NCI-H524 treated with DMSO at 0.1 percent for 48 hours (cell line): ENCODE measurements around the gene SMOC1.

ENCODE experiments used
- DNase-seq: peaks from one replicate; lab custom pipeline; 2025; lab: John Stamatoyannopoulos, UW

SMOC1 gene

DNA sequence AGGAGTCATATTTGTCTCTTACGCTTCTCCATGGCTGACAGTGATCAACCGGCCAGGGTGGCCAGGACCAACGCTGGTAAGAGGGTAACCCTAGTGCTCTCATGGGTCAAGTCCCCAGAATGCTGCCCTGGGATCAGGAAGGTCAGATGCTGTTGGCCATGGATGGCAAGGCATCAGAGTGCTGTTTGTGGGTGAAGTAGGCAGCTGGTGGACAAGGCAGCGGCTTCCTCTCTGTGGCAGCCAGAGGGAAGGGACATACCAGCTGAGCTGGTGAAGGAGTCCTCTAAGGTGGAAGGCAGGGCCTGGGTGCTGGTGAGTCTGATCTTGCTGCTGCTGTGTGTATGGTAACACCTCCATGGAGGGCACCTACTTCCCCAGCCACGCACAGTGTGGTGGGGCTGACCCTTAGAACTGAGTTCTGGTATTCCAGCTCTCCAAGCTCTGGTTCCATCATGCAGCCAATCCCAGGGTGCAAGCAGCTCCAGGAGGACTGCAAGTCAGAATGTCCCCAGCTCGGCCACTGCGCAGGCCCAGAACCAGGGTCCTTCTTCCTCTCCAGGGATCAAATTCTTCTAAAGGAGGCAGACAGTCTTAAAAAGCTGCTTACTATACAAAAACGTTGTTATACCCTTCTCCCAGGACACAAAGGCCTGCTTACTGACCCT lies 13.4 kb upstream of the SMOC1 start:
- no peak for DNase-seq

GRCh38 chr14:69868363-69868963 lies 10.8 kb upstream of the SMOC1 start:
- DNase-seq = no peak

DNA sequence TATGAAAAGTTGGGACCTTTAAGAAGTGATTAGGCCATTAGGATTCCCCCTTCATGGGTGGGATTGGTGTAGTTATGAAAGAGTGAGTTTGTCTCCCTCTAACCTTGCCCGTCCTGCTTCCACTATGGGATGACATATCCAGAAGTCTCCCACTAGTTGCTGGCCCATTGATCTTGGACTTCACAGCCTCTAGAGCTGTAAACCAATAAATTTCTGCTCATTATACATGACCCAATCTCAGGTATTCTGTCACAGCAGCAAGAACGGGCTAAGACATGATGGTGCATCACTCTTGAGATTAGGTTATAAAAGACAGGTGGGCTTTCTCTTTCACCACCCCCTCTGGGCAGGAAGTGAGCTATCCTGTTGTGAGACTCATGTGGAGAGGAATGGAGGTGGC lies 8.6 kb upstream of the SMOC1 start:
- no peak for DNase-seq

DNA sequence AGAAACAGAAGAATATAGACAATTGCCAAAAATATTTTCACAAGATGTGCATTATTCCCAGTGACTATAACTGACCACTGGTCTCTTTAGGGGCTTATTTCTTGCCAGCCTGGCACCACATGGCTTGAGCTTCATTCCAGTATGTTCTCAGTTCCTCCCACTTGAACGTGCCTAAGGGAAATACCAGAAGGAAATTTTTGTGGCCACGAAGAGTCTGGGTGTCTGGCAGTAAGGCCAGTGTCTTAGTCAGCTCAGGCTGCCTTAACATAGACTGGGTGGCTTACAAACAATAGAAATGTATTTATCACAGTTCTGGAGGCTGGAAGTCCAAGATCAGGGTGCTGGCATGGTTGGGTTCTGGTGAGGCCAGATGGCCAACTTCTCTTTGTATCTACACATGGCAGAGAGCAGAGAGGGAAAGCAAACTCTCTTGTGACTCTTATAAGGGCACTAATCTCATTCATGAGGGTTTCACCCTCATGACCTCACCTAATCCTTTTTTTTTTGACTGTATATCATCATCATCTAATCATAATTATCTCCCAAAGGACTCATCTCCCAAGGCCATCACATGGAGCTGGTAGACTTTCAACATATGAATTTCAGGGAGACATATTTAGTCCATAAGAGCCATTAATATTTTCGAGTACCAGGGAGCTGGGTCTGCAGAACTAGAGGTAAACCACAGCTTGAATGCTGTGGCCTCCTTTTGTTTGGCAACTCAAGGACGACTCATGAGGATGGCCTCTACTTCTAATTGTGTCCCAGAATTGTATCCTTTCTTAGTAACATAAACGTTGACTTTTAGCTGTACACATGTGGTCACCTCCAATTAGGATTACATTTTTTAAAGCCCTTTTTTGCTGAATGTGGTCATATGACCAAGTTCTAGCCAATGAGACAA lies 5.1 kb upstream of the SMOC1 start:
- DNase-seq = peak; percentile 24

DNA sequence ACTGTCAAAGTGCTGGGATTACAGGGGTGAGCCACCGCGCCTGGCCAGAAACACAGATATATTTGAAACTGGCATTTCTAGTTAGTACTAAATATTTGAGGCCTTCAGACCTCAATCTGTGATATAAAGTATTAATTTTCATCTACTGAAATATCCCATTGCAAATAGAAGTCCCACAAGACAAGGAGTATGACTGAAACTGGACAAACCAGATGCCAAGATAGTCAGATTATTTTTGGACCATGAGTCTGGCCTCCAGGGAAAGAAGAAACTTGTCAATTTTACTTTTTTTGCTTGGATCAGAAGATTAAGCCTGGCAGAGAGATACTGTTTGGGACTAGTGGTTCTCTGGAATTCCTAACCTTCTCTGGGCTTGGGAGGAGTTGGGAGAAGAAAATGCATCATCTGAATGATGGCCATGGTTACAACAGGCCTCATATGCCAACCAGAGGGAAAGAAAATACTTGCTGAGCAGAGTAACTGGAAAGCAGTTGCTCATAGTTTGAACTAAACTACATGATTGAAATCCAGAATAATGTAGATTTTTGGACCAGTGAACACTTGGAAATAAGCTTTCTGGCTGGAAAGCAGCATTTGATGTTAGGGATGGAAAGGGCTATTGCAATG lies 2.9 kb upstream of the SMOC1 start:
- no peak for DNase-seq

DNA sequence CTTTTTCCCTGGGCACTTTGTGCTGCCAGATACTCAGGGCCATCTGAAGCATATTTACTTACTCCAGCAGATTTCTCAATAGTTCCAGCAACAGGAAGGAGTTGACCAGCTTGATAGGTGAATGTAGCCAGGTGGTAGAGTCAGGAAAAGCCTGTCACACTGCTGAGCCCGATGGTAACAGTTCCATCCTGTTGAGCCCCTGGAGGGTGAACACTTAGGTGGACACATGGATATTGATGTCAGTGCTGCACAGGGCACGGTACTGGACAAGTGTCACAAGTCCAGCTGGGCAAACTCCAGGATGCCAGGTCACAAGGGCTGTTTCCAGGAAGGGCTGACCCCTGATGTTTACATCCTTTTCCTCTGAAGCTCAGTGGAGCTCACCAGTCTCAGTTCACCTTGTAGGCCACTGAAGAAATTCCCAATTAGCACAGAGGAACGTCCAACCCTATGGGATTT lies 2.3 kb upstream of the SMOC1 start:
- no peak for DNase-seq

GRCh38 chr14:69877492-69877891 lies 1.7 kb upstream of the SMOC1 start:
- DNase-seq = no peak

DNA sequence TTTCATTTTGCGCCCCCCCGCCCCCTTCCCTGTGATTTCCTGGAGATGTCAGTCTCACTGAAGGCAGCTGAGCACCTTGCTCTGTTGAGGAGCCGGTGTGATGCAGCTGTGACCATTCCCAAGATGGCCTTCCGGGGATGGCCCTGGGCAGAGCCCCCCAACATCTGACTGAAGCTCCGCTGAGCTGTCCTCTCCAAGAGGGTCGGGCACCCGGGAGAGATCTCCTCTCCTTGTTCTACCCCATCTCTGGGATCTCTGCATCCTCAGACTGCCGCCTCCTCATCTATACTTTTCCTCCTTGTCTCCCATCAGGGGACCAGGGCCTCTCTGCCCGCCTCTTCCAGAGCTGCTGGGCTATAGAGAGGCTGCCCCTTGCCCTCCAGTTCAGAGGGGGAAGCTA lies 965 bp upstream of the SMOC1 start:
- DNase-seq = no peak

GRCh38 chr14:69880044-69880487 lies 850 bp downstream of the SMOC1 start:
- no peak for DNase-seq

DNA sequence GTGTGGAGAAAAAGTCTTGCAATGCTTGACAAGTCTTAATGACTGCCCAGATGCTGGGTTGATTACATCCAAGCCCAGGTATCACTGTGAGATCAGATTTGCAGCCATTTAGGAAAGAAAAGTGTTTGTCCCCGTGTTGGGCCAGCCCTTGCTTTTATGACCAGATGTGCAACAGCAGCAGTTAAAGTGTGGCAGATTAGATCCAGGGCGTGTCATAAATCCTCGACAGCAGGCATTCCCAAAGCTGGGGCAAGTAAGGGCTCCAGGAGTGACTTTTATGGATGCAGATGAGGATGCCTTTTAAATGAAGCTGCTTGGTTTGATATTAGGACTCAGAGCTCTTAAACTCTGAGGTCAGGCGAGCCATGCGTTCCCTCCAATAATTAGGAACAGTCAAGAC lies 1.7 kb downstream of the SMOC1 start:
- peak; percentile 63 for DNase-seq

DNA sequence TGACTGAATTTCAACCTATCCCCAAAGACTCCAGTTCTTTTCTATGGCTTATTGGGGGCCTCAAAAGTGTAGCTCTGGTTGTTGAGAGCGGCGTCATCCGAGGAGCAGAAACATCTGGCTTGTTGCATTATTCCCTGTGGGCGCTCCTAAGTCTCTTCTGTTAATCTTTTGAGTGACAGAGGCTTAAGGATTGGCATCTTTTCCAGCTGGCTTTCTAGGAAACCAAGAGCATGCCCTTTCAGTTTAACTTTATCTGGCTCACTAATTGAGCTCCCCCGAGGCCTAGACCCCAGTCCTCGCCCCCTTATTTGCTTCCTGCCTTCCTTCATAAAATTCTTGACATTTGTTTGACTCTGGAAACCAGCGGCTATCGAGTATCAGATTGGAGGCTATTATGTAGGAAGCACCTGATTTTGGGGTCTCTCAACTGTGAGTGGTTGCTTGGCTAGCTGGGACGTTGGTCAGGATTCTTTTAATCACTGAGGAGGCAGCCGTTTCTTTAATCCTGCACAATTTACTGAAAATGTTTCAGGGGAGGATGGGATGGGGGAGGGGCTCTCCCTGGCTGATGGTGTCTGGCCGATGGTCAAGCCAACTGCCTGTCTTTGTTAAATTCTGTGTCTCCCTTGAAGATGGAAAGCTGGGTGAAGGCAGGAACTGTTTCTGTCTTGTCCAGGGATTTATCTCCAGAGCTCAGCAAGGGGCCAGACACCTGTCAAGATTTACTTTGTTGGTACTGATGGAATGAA lies 3.1 kb downstream of the SMOC1 start:
- peak; percentile 98 for DNase-seq

GRCh38 chr14:69882915-69883314 lies 3.7 kb downstream of the SMOC1 start:
- no peak for DNase-seq

GRCh38 chr14:69886453-69887242 lies 7.4 kb downstream of the SMOC1 start:
- DNase-seq = peak; percentile 93

- no peak for DNase-seq
Observed at GRCh38 chr14:69887740-69888657, 8.8 kb downstream of the SMOC1 start.

- DNase-seq = no peak
Observed at GRCh38 chr14:69891422-69891821, 12.2 kb downstream of the SMOC1 start.

GRCh38 chr14:69895109-69895508 lies 15.9 kb downstream of the SMOC1 start:
- DNase-seq = no peak

DNA sequence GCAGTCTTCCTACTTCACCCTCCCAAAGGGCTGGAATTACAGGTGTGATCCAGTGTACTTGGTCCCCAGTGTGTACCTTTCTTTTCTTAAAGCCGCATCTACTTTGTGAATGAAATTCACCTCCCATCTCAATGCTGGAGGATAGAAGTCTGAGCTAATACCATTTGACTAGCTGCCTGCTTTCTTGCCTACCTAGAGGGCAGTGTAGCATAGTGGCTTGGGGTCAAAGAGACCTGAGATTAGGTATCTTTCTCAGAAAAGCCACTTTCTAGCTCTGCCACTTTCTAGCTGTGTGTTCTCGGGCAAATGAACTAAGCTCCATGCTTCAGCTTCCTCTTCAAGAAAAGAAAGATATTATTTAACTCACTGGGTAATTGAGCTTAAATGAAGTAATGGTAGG lies 16.9 kb downstream of the SMOC1 start:
- DNase-seq = no peak

DNA sequence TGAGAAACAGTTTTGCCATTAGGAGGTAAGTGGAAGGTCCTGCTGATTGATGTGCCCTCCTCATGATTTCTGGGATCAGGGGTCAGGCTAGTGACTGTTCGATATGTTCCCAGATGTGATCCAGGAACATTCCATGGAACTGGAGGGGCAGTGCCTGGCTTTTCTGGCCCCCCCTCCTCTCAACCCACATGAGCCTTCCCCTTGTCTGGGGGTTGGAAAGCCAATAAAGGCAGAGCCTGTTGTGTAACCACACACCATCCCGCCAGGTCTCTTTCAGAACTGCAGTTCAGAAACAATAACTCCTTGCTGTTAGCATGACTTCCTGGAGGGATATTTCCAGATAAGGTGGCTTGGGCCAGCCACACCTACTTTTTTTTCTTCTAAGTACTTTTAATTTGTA lies 17.8 kb downstream of the SMOC1 start:
- no peak for DNase-seq

GRCh38 chr14:69900603-69901002 lies 21.4 kb downstream of the SMOC1 start:
- no peak for DNase-seq
